HG02981 (cell line): ENCODE measurements around the gene LSM12.
A peak's percentile ranks its signal among the peaks of the same experiment; 100 is the strongest.
"Not testable (repeated sequence)": the region's sequence is repeated elsewhere in the genome, so short reads cannot be mapped to it uniquely, and the experiment has no call there.

Experiments used
- ATAC-seq: cut with Tn5 transposase; IDR thresholded peaks from one replicate; pipeline ENCODE4 v1.9.1; 2021; ENCODE audit warnings: mild to moderate bottlenecking, moderate library complexity; ENCODE audit not compliant: unreplicated experiment

Gene LSM12

GRCh38 chr17:44066204-44066930, at the start of gene LSM12:
Gene LSM12, minus strand, starts transcription at chr17:44066671. Its CDS starts 84 bp downstream, at chr17:44066587.
- ATAC-seq: peak; percentile 65

- no peak for ATAC-seq
Measured at GRCh38 chr17:44115585-44116415, 49.3 kb upstream of the LSM12 start.

GRCh38 chr17:44113868-44114840, 47.7 kb upstream of the LSM12 start:
- no peak for ATAC-seq

- ATAC-seq: no peak
Measured at GRCh38 chr17:44113382-44113781, 46.9 kb upstream of the LSM12 start.

- ATAC-seq: no peak
Measured at GRCh38 chr17:44112284-44113280, 46.1 kb upstream of the LSM12 start.

- no peak for ATAC-seq
Measured at GRCh38 chr17:44111777-44112176, 45.3 kb upstream of the LSM12 start.

GRCh38 chr17:44110823-44111633, 44.6 kb upstream of the LSM12 start:
- ATAC-seq: no peak

GRCh38 chr17:44110011-44110686, 43.7 kb upstream of the LSM12 start:
- no peak for ATAC-seq

- ATAC-seq: no peak
Measured at GRCh38 chr17:44109312-44109630, 42.8 kb upstream of the LSM12 start.

GRCh38 chr17:44108440-44109311, 42.2 kb upstream of the LSM12 start:
- ATAC-seq: no peak

GRCh38 chr17:44106801-44107200, 40.3 kb upstream of the LSM12 start:
- no peak for ATAC-seq

- no peak for ATAC-seq
Measured at GRCh38 chr17:44105941-44106340, 39.5 kb upstream of the LSM12 start.

GRCh38 chr17:44105483-44105882, 39.0 kb upstream of the LSM12 start:
- no peak for ATAC-seq

GRCh38 chr17:44102849-44103622, 36.6 kb upstream of the LSM12 start:
- no peak for ATAC-seq

- not testable (repeated sequence) for ATAC-seq
Measured at GRCh38 chr17:44101858-44102257, 35.4 kb upstream of the LSM12 start.

- no peak for ATAC-seq
Measured at GRCh38 chr17:44097110-44097958, 30.9 kb upstream of the LSM12 start.
